ENCODE results near the gene PNPLA6. TPM values are rescaled to one million over a fixed set of nuclear protein-coding genes. Genes with fewer than 3 reads are reported as not detected.

Gene PNPLA6
- total RNA-seq, 6 experiments from 2014 or later, result 38.7 to 61.8 (median 46.5) TPM

GRCh38 chr19:7500811-7501450 lies 34.6 kb upstream of the PNPLA6 start:
- Histone ChIP-seq H3K36me3 (no peaks in the 10 kb centered on the region), H3K4me1 (peaks cover 0 to 8% (median 0%) of the 10 kb centered on the region in 4 donors), H3K27ac (no peak overlapping the region), H3K27me3 (no peaks in the 10 kb centered on the region), H3K4me3 (peak overlapping the region in 2 of 3 donors; percentile 28 to 29), H3K9me3 (no peaks in the 10 kb centered on the region)
- no peak for TF ChIP-seq CTCF (IDR thresholded peaks at IDR 0.05)
- no peak for TF ChIP-seq POLR2A (IDR thresholded peaks at IDR 0.05)
- peak; percentile 70 to 82 (median 78) for ATAC-seq
- WGBS (ENCODE audit: insufficient coverage, low coverage, low lambda C conversion rate, missing lambda C conversion rate), result 9% methylated on average over 9 of the region's 93 CpGs
- DNase-seq, result peak in 2 of 3 donors; percentile 58 to 70
- intact Hi-C loops (cut with DNase I), result no loop called here

GRCh38 chr19:7502552-7502951 lies 33.0 kb upstream of the PNPLA6 start:
- H3K27me3 ChIP-seq, result no peaks in the 10 kb centered on the region
- TF ChIP-seq CTCF (IDR thresholded peaks at IDR 0.05) (no peak), POLR2A (IDR thresholded peaks at IDR 0.05) (no peak)
- no peaks in the 10 kb centered on the region for H3K36me3 ChIP-seq
- 17% methylated on average over 1 of the region's 2 CpGs for WGBS (ENCODE audit: insufficient coverage, low coverage, low lambda C conversion rate, missing lambda C conversion rate)
- DNase-seq (no peak), ATAC-seq (no peak)
- H3K4me1 ChIP-seq, result peaks cover 0 to 8% (median 0%) of the 10 kb centered on the region in 4 donors
- H3K9me3 ChIP-seq, result no peaks in the 10 kb centered on the region
- no peak overlapping the region for H3K4me3 ChIP-seq
- intact Hi-C loops (cut with DNase I), result no loop called here
- H3K27ac ChIP-seq, result no peak overlapping the region

- H3K27me3 ChIP-seq, result no peaks in the 10 kb centered on the region
- no peak for ATAC-seq
- intact Hi-C loops (cut with DNase I), result no loop called here
- no peak overlapping the region for H3K4me3 ChIP-seq
- H3K36me3 ChIP-seq, result no peaks in the 10 kb centered on the region
- no peak for TF ChIP-seq POLR2A (IDR thresholded peaks at IDR 0.05)
- no peak for TF ChIP-seq CTCF (IDR thresholded peaks at IDR 0.05)
- H3K9me3 ChIP-seq, result no peaks in the 10 kb centered on the region
- 71% methylated on average over 4 of the region's 6 CpGs for WGBS (ENCODE audit: insufficient coverage, low coverage, low lambda C conversion rate, missing lambda C conversion rate)
- no peak overlapping the region for H3K27ac ChIP-seq
- DNase-seq, result no peak
- H3K4me1 ChIP-seq, result peaks cover 0 to 8% (median 0%) of the 10 kb centered on the region in 4 donors
Observed at GRCh38 chr19:7504684-7505083, 30.8 kb upstream of the PNPLA6 start.

- Histone ChIP-seq H3K27ac (no peak overlapping the region), H3K4me1 (peaks cover 0 to 8% (median 0%) of the 10 kb centered on the region in 4 donors), H3K9me3 (no peaks in the 10 kb centered on the region), H3K4me3 (no peak overlapping the region), H3K36me3 (no peaks in the 10 kb centered on the region), H3K27me3 (no peaks in the 10 kb centered on the region)
- TF ChIP-seq CTCF (IDR thresholded peaks at IDR 0.05), result no peak
- TF ChIP-seq POLR2A (IDR thresholded peaks at IDR 0.05), result no peak
- DNase-seq, result no peak
- intact Hi-C loops (cut with DNase I), result no loop called here
- no peak for ATAC-seq
- WGBS (ENCODE audit: insufficient coverage, low coverage, low lambda C conversion rate, missing lambda C conversion rate), result 32% methylated on average over 6 of the region's 19 CpGs
Observed at GRCh38 chr19:7505288-7505681, 30.2 kb upstream of the PNPLA6 start.

All from right lobe of liver (tissue), 6 donors.